ENCODE data around the gene SELENBP1.

GRCh38 chr1:151371370-151372057, 991 bp downstream of the SELENBP1 start:
- TF ChIP-seq CTCF (IDR thresholded peaks at IDR 0.05) (no peak), POLR2A (IDR thresholded peaks at IDR 0.05) (no peak), EP300 (IDR thresholded peaks at IDR 0.05) (no peak)

Measured in ovary (tissue), 3 donors.